ENCODE results near the gene ZNF880. TPM values are rescaled to one million over a fixed set of nuclear protein-coding genes. Genes with fewer than 3 reads are reported as not detected.
"Not testable (repeated sequence)": the region's sequence is repeated elsewhere in the genome, so short reads cannot be mapped to it uniquely, and the experiment has no call there.

Gene ZNF880
- total RNA-seq, 1 experiment from 2014 or later: 10.9 TPM

DNA sequence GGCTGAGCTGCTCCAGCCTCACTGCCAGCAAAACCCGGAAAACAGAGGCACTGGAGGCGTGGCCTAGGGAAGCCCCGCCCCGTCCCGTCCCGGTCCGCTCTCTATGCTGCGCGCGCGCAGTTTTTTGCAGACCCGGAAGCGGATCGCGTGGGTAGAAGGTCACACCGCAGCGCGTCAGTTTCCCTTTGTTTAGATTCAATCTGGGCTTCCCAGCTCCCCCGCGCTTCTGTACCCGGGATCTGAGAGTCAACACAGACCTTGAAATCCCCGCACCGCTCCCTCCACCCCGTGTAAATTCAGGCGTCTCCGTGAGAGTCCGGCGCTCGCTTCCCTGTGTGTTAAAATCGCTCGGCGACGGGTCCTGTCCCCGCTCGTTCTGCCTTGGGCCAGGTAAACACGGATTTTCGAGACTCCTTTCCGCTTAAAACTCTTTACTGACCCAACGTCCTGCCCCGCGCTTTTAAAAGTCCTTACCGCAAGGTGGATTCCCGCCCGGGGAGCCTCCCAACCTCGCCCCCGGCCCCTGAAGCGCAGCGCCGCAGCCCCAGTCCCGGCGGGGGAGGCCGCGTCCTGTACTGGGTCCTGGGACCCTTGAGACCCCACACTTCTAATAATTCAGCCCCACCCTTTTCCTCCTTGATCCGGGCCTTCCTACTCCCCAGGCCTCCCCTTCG lies 33.5 kb upstream of the ZNF880 start, which contains the start of gene ZNF610:
ZNF610 (plus strand) TSS at position 127 of the 674 bp plus-strand sequence. CDS start 12,930 bp downstream, outside the sequence.
- ChIA-PET CTCF (interaction anchor here (0.6 kb wide), 1 partner anchor 80 kb away, joined by 12 read pairs; no protein-coding TSS in a partner anchor), POLR2A (no interaction called here)
- Histone ChIP-seq H3K4me3 (ENCODE audit: low read depth in 2 of 2, low read length in 2 of 2) (peak within 1 kb of the TSS in 1 of 2 experiments; percentile 39; a peak in 1 of 4 replicates), H3K4me1 (ENCODE audit: control insufficient read depth, insufficient read depth, low read length) (no peaks in the 10 kb centered on the region), H3K27me3 (ENCODE audit: control insufficient read depth, insufficient read depth, low read length) (no peaks in the 10 kb centered on the region), H3K9me3 (ENCODE audit: control insufficient read depth, insufficient read depth, low read depth, low read length) (peaks cover 7% of the 10 kb centered on the region; the same call in 1 of the 2 replicates), H3K36me3 (ENCODE audit: control insufficient read depth, insufficient read depth, low read length) (no peaks in the 10 kb centered on the region), H3K27ac (ENCODE audit: low read length) (no peak within 1 kb of the TSS)
- intact Hi-C loops (cut with micrococcal nuclease; ENCODE audit: unreplicated experiment) (no loop called here), in situ Hi-C loops (cut with HindIII; ENCODE audit: low pct_unique_long_range_greater_than_20kb, low sequenced_read_pairs) (no loop called here)
- BruUV-seq (replicated peaks): no TSS peak
- no peak for TF ChIP-seq SIN3A (IDR thresholded peaks at IDR 0.05; ENCODE audit: borderline replicate concordance, insufficient read depth, low read depth, low read length)
- TF ChIP-seq, protein P1, sequence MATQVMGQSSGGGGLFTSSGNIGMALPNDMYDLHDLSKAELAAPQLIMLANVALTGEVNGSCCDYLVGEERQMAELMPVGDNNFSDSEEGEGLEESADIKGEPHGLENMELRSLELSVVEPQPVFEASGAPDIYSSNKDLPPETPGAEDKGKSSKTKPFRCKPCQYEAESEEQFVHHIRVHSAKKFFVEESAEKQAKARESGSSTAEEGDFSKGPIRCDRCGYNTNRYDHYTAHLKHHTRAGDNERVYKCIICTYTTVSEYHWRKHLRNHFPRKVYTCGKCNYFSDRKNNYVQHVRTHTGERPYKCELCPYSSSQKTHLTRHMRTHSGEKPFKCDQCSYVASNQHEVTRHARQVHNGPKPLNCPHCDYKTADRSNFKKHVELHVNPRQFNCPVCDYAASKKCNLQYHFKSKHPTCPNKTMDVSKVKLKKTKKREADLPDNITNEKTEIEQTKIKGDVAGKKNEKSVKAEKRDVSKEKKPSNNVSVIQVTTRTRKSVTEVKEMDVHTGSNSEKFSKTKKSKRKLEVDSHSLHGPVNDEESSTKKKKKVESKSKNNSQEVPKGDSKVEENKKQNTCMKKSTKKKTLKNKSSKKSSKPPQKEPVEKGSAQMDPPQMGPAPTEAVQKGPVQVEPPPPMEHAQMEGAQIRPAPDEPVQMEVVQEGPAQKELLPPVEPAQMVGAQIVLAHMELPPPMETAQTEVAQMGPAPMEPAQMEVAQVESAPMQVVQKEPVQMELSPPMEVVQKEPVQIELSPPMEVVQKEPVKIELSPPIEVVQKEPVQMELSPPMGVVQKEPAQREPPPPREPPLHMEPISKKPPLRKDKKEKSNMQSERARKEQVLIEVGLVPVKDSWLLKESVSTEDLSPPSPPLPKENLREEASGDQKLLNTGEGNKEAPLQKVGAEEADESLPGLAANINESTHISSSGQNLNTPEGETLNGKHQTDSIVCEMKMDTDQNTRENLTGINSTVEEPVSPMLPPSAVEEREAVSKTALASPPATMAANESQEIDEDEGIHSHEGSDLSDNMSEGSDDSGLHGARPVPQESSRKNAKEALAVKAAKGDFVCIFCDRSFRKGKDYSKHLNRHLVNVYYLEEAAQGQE (IDR thresholded peaks at IDR 0.05; ENCODE audit: insufficient read depth in 1 of 2, low read depth in 2 of 2, low read length in 1 of 2): no peak
- no peak for TF ChIP-seq CTCF (IDR thresholded peaks at IDR 0.05)
- no peak for TF ChIP-seq TCF7L2 (IDR thresholded peaks at IDR 0.05; ENCODE audit: low read depth, low read length)
- TF ChIP-seq POLR2AphosphoS5 (IDR thresholded peaks at IDR 0.05; ENCODE audit: low read depth, low read length): no peak
- ATAC-seq (no peak), DNase-seq (ENCODE audit: low read depth, low spot score) (no peak)

- TF ChIP-seq SIN3A (IDR thresholded peaks at IDR 0.05; ENCODE audit: borderline replicate concordance, insufficient read depth, low read depth, low read length) (no peak), TCF7L2 (IDR thresholded peaks at IDR 0.05; ENCODE audit: low read depth, low read length) (no peak), CTCF (IDR thresholded peaks at IDR 0.05) (no peak), POLR2AphosphoS5 (IDR thresholded peaks at IDR 0.05; ENCODE audit: low read depth, low read length) (no peak)
- TF ChIP-seq, protein P1 (IDR thresholded peaks at IDR 0.05; ENCODE audit: insufficient read depth in 1 of 2, low read depth in 2 of 2, low read length in 1 of 2): no peak
Measured at GRCh38 chr19:52336791-52337381, 32.8 kb upstream of the ZNF880 start.

DNA sequence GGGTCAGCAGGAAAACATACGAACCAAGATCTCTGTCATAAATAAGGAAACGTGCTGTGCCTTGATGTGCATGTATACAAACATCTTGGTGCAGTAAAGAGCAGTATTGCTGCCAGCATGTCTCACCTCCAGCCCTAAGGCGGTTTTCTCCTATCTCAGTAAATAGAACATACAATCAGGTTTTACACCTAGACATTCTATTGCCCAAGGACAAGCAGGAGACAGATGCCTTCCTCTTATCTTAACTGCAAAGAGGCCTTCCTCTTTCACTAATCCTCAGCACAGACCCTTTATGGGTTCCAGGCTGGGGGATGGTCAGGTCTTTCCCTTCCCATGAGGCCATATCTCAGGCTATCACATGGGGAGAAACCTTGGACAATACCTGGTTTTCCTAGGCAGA lies 30.7 kb upstream of the ZNF880 start:
- H3K36me3 ChIP-seq (ENCODE audit: control insufficient read depth, insufficient read depth, low read length); intact Hi-C loops (cut with micrococcal nuclease; ENCODE audit: unreplicated experiment); H3K4me1 ChIP-seq (ENCODE audit: control insufficient read depth, insufficient read depth, low read length); H3K27me3 ChIP-seq (ENCODE audit: control insufficient read depth, insufficient read depth, low read length); H3K9me3 ChIP-seq (ENCODE audit: control insufficient read depth, insufficient read depth, low read depth, low read length); ATAC-seq; H3K4me3 ChIP-seq (ENCODE audit: low read depth in 2 of 2, low read length in 2 of 2); BruUV-seq (replicated peaks); POLR2A ChIA-PET; DNase-seq (ENCODE audit: low read depth, low spot score); CTCF ChIA-PET; in situ Hi-C loops (cut with HindIII; ENCODE audit: low pct_unique_long_range_greater_than_20kb, low sequenced_read_pairs); H3K27ac ChIP-seq (ENCODE audit: low read length): not testable (repeated sequence)

More at GRCh38 chr19:52336791-52337381, 32.8 kb upstream of the ZNF880 start:
- H3K9me3 ChIP-seq (ENCODE audit: control insufficient read depth, insufficient read depth, low read depth, low read length): peaks cover 6% of the 10 kb centered on the region; the same call in 1 of the 2 replicates
- ChIA-PET POLR2A (no interaction called here), CTCF (interaction anchor here (0.6 kb wide), 1 partner anchor 81 kb away, joined by 12 read pairs; no protein-coding TSS in a partner anchor)
- no peaks in the 10 kb centered on the region for H3K27me3 ChIP-seq (ENCODE audit: control insufficient read depth, insufficient read depth, low read length)
- DNase-seq (ENCODE audit: low read depth, low spot score): no peak
- intact Hi-C loops (cut with micrococcal nuclease; ENCODE audit: unreplicated experiment) (no loop called here), in situ Hi-C loops (cut with HindIII; ENCODE audit: low pct_unique_long_range_greater_than_20kb, low sequenced_read_pairs) (no loop called here)
- ATAC-seq: no peak
- no peak overlapping the region for H3K27ac ChIP-seq (ENCODE audit: low read length)
- no peaks in the 10 kb centered on the region for H3K4me1 ChIP-seq (ENCODE audit: control insufficient read depth, insufficient read depth, low read length)
- no TSS peak for BruUV-seq (replicated peaks)
- no peaks in the 10 kb centered on the region for H3K36me3 ChIP-seq (ENCODE audit: control insufficient read depth, insufficient read depth, low read length)
- peak overlapping the region in 1 of 2 experiments; percentile 39; a peak in 1 of 4 replicates for H3K4me3 ChIP-seq (ENCODE audit: low read depth in 2 of 2, low read length in 2 of 2)

Measured in Panc1 (cell line).